Activated B cell treated with CpG ODN at 0.5 μM for 24 hours (primary cell): Measurements from ENCODE around the gene FAM120B. TPM values are rescaled to one million over a fixed set of nuclear protein-coding genes. Genes with fewer than 3 reads are reported as not detected.

Experiments
- ATAC-seq: fragments of 200-7000 bp; cut with Tn5 transposase; one replicate; pipeline ENCODE4 v1.10.0; 2021; ENCODE audit warnings: low read depth, mild to moderate bottlenecking, moderate library complexity
- CTCF ChIA-PET: fragments of 350-600 bp; sonication (Branson Sonifier 250); formaldehyde crosslinking; loops from one replicate; lab custom pipeline; 2021; ENCODE audit warnings: antibody characterized with exemption; lab: Charles Lee
- POLR2A ChIA-PET: fragments of 350-600 bp; sonication (Branson Sonifier 250); formaldehyde crosslinking; loops from one replicate; lab custom pipeline; 2021; ENCODE audit warnings: antibody characterized with exemption; lab: Charles Lee
- DNase-seq: peaks from one replicate; pipeline ENCODE4 v3.0.0; 2022
- H3K27ac Mint-ChIP-seq: one replicate; pipeline ENCODE4 v1.8.0; 2020; ENCODE audit warnings: mixed read lengths
- H3K27me3 Mint-ChIP-seq: one replicate; pipeline ENCODE4 v1.8.0; 2021; ENCODE audit warnings: mixed read lengths
- H3K36me3 Mint-ChIP-seq: one replicate; pipeline ENCODE4 v1.8.0; 2021; ENCODE audit warnings: low read depth, mixed read lengths
- H3K4me1 Mint-ChIP-seq: one replicate; pipeline ENCODE4 v1.8.0; 2021; ENCODE audit warnings: mixed read lengths
- H3K4me3 Mint-ChIP-seq: one replicate; pipeline ENCODE4 v1.8.0; 2020; ENCODE audit warnings: mild to moderate bottlenecking, mixed read lengths
- H3K9me3 Mint-ChIP-seq: one replicate; pipeline ENCODE4 v1.8.0; 2020; ENCODE audit warnings: mixed read lengths
- intact Hi-C: fragments of 100-400 bp; cut with micrococcal nuclease; formaldehyde crosslinking; loops from one replicate; pipeline ENCODE4 v1.15.1; 2024
- total RNA-seq: library from RNA; stranded (reverse); gene quantifications from 2 replicates; pipeline ENCODE4 v1.2.3, GENCODE V29; 2022
- TF ChIP-seq, protein P1 (sequence below): fragments of 200-600 bp; IDR thresholded peaks from one replicate; pipeline ENCODE4 v1.8.0; 2022; ENCODE audit warnings: antibody characterized with exemption, mild to moderate bottlenecking

Gene FAM120B
- total RNA-seq, 1 donor from 2014 or later = 35.1 TPM

DNA sequence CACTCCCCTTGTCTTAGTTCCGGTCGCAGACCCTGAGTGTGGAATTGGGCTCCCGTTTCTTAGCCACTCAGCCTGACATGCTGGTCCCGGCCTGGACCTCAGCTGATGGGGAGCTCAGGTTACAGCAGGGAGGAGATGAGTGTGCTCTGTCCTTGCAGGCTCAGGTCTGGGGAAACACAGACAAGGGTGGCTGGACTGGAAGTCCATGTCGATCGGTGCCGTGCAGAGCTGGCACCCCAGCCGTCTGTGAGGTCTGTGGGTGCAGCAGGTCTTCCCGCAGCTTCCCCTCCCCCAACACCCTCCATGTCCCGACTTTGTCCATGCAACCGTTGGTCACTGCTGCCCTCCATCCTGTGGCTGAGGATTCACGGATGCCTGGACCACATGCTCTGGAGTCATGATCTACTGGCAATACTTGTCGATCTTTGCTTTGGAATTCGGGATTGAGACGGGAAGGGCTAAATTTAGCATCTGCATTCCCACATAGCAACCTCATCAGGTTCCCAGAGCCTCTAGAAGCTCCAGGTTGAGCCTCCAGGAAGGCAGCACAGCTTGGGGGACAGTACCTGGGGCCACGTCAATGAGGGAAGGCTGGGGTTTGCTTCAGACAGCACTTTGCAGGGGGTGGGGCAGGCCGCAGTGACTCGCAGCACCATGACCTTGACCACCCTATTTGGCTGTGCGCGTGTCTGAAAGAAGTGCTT, 127.7 kb downstream of the FAM120B start:
- Mint-ChIP-seq H3K27ac (no peak overlapping the region), H3K4me3 (no peak overlapping the region), H3K9me3 (peaks cover 6% of the 10 kb centered on the region), H3K4me1 (peaks cover 7% of the 10 kb centered on the region), H3K27me3 (peaks cover 6% of the 10 kb centered on the region), H3K36me3 (no peaks in the 10 kb centered on the region)
- TF ChIP-seq, protein P1, sequence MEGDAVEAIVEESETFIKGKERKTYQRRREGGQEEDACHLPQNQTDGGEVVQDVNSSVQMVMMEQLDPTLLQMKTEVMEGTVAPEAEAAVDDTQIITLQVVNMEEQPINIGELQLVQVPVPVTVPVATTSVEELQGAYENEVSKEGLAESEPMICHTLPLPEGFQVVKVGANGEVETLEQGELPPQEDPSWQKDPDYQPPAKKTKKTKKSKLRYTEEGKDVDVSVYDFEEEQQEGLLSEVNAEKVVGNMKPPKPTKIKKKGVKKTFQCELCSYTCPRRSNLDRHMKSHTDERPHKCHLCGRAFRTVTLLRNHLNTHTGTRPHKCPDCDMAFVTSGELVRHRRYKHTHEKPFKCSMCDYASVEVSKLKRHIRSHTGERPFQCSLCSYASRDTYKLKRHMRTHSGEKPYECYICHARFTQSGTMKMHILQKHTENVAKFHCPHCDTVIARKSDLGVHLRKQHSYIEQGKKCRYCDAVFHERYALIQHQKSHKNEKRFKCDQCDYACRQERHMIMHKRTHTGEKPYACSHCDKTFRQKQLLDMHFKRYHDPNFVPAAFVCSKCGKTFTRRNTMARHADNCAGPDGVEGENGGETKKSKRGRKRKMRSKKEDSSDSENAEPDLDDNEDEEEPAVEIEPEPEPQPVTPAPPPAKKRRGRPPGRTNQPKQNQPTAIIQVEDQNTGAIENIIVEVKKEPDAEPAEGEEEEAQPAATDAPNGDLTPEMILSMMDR = no peak
- DNase-seq (no peak), ATAC-seq (no peak)
- ChIA-PET POLR2A (no interaction called here), CTCF (no interaction called here)
- intact Hi-C loops = no loop called here

DNA sequence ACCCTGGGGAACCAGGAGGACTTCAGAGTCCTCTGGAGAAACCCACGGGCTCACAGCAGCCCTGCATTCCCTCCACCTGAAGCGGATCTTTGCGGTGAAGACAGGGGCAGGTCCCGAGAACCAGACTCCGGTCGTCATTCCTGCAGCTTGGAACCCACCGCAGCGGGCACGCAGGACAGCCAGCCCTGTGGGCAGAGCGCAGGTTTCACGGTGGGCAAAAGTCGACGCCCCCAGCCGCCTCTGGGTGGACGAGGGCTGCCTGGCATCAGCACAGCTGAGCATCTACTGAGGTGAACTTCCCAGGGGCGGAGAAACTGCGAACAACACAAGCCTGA, 128.2 kb downstream of the FAM120B start:
- ATAC-seq (no peak), DNase-seq (no peak)
- TF ChIP-seq, protein P1 = no peak
- Mint-ChIP-seq H3K27ac (no peak overlapping the region), H3K9me3 (peaks cover 6% of the 10 kb centered on the region), H3K4me3 (no peak overlapping the region), H3K27me3 (peaks cover 6% of the 10 kb centered on the region), H3K36me3 (no peaks in the 10 kb centered on the region), H3K4me1 (peaks cover 7% of the 10 kb centered on the region)
- ChIA-PET CTCF (no interaction called here), POLR2A (no interaction called here)
- intact Hi-C loops = no loop called here

DNA sequence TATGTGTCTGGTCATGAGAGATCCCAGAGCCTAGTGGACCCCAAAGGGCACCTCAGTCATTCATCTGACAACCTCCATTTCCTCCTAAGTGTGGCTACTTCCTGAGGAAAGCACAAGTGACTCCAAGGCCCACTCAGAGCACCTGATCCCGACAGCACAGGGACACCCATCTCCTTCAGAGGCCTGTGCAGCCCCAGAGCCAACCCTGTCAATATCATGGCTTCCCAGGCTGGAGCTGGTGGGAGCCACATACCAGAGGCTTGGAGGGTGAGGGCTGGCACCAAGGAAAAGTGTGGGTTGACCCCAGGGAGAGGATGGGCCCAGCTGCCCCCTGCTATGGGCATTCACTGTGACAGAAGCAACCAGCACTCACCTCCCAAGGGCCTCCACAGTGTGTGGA, 129.2 kb downstream of the FAM120B start:
- peaks cover 9% of the 10 kb centered on the region for H3K27me3 Mint-ChIP-seq
- no peaks in the 10 kb centered on the region for H3K36me3 Mint-ChIP-seq
- H3K4me3 Mint-ChIP-seq = no peak overlapping the region
- CTCF ChIA-PET = no interaction called here
- H3K4me1 Mint-ChIP-seq = peaks cover 7% of the 10 kb centered on the region
- ATAC-seq (no peak), DNase-seq (no peak)
- TF ChIP-seq, protein P1 = no peak
- H3K9me3 Mint-ChIP-seq = peaks cover 6% of the 10 kb centered on the region
- H3K27ac Mint-ChIP-seq = no peak overlapping the region
- POLR2A ChIA-PET = no interaction called here
- intact Hi-C loops = no loop called here

DNA sequence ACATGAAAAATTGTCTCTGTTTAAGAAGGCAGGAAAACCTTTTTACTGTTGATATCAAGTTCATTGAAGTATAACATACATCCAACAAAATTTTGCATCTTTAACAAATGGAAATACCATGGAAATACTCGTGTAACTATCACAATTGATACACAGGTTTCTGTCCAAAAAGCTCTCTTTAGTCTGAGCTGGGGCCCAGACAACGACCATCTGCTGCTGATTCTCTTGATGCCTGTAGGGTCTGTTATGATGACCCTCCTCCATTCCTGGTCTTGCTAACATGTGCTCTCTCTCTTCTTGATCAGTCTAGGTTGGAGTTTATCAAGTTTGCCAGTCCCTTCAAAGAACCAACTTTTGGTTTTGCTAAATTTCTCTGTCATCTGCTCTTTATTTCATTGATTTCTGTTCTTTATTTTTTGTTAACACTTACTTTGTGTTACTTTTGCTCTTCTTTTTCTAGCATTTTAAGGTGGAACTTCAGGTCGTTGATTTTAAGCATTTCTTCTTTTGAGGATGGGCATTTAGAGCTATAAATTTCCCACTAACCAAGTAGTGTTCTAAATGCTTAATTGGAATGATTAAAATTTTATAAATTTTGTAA, 129.8 kb downstream of the FAM120B start:
- intact Hi-C loops = no loop called here
- peaks cover 9% of the 10 kb centered on the region for H3K27me3 Mint-ChIP-seq
- POLR2A ChIA-PET = no interaction called here
- H3K4me3 Mint-ChIP-seq = no peak overlapping the region
- H3K9me3 Mint-ChIP-seq = peaks cover 6% of the 10 kb centered on the region
- no peak for DNase-seq
- TF ChIP-seq, protein P1 = no peak
- H3K36me3 Mint-ChIP-seq = no peaks in the 10 kb centered on the region
- ATAC-seq = no peak
- H3K27ac Mint-ChIP-seq = no peak overlapping the region
- peaks cover 7% of the 10 kb centered on the region for H3K4me1 Mint-ChIP-seq
- CTCF ChIA-PET = no interaction called here

DNA sequence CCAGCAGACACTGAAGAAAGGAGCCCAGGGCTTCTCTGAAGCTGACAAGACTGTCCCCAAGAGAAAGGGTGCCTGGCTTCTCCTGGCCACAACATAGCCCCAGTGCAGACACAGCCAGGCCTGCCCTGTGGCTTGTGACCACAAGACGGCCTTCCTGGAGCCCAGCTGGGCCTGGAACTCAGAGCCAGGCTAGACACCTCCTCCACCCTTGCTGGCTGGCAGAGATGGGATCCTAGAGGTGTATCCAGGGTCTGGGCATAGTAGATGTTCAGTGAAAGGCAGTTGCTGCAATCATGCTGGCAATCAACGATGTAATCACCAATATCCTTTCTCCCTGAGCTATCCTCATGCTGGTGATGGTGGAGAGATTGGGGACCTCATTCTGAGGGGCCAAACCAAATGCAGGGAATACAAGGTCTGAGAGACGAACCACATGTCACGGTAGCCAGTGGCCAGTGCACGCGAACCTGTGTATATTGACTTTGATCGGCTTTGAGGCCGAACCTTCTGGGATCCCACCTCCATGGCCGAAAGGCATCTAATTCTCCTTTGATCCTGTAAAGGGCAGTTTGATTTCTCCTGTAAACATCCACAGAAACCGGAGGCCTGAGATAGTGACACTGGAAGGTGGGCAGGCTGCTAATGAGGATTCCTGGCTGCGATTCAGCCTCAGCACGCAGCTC, 131.3 kb downstream of the FAM120B start:
- ATAC-seq = no peak
- POLR2A ChIA-PET = interaction anchor here (0.7 kb wide), 1 partner anchor 65 kb away, joined by 3 read pairs; no protein-coding TSS in a partner anchor
- Mint-ChIP-seq H3K27me3 (peaks cover 9% of the 10 kb centered on the region), H3K27ac (no peak overlapping the region), H3K4me3 (no peak overlapping the region), H3K36me3 (no peaks in the 10 kb centered on the region), H3K9me3 (peaks cover 6% of the 10 kb centered on the region), H3K4me1 (peaks cover 7% of the 10 kb centered on the region)
- intact Hi-C loops = no loop called here
- CTCF ChIA-PET = no interaction called here
- no peak for DNase-seq
- TF ChIP-seq, protein P1 = no peak
